ENCODE data around the gene REEP3. TPM values are rescaled to one million over a fixed set of nuclear protein-coding genes. Genes with fewer than 3 reads are reported as not detected.

REEP3 gene
- total RNA-seq, 4 donors from 2014 or later = 22.8 to 36.7 (median 32.1) TPM

DNA sequence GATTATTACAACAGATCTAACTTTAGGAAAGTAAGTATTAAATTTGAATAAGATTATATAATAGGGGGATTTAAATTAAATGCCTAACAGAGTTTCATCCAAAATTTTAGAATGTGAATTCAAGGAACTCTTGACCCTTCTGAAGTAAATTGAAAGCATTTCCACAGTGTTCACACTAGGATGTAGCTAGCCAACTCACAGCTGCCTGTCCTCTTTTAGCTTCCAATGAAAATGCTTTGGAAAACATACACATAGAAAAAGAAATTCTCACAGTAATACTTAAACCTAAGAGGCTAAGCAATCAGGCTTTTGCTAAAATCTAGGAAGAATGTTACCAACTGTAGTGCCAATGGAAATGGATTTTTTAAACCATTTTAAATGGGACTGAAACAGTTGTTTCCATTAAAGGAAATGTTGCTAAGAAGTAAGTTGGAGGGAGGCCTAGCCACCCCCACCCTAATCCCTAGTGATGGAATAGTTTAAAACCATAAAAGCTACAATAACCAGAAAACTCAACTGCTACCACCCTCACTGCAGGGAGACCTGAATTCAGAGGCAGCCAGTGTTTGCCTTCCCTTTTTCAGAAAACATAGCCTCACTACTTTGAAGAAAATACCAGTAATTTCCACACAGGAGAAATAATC lies 58.3 kb downstream of the REEP3 start:
- Histone ChIP-seq H3K36me3 (no peaks in the 10 kb centered on the region), H3K27ac (peak overlapping the region in 1 of 4 donors; percentile 27), H3K9me3 (no peaks in the 10 kb centered on the region), H3K4me3 (no peak overlapping the region), H3K4me1 (peaks cover 30 to 59% of the 10 kb centered on the region in 2 donors), H3K27me3 (no peaks in the 10 kb centered on the region)
- in situ Hi-C loops (cut with MboI; ENCODE audit: low sequenced_read_pairs in 4 of 4) (no loop called here), intact Hi-C loops (cut with DNase I; ENCODE audit: low total_unique reads) (no loop called here)
- ATAC-seq = no peak
- DNase-seq = no peak
- TF ChIP-seq, protein P1, sequence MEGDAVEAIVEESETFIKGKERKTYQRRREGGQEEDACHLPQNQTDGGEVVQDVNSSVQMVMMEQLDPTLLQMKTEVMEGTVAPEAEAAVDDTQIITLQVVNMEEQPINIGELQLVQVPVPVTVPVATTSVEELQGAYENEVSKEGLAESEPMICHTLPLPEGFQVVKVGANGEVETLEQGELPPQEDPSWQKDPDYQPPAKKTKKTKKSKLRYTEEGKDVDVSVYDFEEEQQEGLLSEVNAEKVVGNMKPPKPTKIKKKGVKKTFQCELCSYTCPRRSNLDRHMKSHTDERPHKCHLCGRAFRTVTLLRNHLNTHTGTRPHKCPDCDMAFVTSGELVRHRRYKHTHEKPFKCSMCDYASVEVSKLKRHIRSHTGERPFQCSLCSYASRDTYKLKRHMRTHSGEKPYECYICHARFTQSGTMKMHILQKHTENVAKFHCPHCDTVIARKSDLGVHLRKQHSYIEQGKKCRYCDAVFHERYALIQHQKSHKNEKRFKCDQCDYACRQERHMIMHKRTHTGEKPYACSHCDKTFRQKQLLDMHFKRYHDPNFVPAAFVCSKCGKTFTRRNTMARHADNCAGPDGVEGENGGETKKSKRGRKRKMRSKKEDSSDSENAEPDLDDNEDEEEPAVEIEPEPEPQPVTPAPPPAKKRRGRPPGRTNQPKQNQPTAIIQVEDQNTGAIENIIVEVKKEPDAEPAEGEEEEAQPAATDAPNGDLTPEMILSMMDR (IDR thresholded peaks at IDR 0.05 in 4 of 5, conservative IDR thresholded peaks at IDR 0.05 in 1 of 5) = no peak
- no peak for TF ChIP-seq POLR2A (IDR thresholded peaks at IDR 0.05)

DNA sequence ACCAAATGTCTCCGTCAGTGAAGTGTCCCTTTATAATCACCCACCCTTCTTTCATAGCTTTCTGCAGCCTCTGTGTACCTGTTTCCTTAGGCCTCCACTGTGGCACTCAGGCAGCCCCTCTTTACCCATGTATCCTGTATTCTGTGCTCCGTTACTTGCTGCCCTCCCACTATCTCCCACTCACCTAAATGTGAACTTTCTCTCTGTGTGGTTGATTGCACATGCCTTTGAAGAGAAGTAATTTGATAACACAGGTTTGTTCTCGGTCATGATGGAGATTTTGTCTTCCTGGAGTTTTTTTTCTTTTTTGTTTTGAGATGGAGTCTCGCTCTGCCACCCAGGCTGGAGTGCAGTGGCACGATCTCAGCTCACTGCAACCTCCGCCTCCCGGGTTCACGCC lies 61.5 kb downstream of the REEP3 start:
- in situ Hi-C loops (cut with MboI; ENCODE audit: low sequenced_read_pairs in 4 of 4) = no loop called here
- no peak for ATAC-seq
- DNase-seq = no peak

DNA sequence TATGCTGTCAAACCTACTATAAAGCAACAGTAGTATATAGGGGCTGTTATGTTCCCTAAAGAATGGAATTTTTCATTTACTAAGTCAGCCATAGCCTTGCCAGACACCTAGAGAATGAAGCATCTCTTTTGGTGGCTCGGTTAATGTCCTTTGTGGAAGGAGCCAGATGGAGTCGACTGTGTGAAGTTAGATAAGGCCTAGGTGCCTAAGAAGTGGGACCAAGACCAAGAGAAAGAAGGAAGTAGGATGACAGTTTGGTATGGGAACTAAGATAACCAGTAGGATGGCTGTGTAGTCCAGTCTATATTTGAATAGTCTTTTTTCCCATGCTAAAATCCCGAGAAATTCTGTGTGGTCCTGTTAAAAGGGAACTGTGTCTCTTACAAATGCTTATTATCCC lies 62.2 kb downstream of the REEP3 start:
- H3K4me3 ChIP-seq = no peak overlapping the region
- H3K4me1 ChIP-seq = peaks cover 49 to 50% of the 10 kb centered on the region in 2 donors
- intact Hi-C loops (cut with DNase I; ENCODE audit: low total_unique reads) (no loop called here), in situ Hi-C loops (cut with MboI; ENCODE audit: low sequenced_read_pairs in 4 of 4) (no loop called here)
- H3K36me3 ChIP-seq = no peaks in the 10 kb centered on the region
- TF ChIP-seq POLR2A (IDR thresholded peaks at IDR 0.05) = no peak
- TF ChIP-seq, protein P1 (IDR thresholded peaks at IDR 0.05 in 4 of 5, conservative IDR thresholded peaks at IDR 0.05 in 1 of 5) = no peak
- DNase-seq (no peak), ATAC-seq (no peak)
- no peaks in the 10 kb centered on the region for H3K27me3 ChIP-seq
- peak overlapping the region; percentile 13 to 63 (median 39) for H3K27ac ChIP-seq
- no peaks in the 10 kb centered on the region for H3K9me3 ChIP-seq

More for the DNA sequence above, 61.5 kb downstream of the REEP3 start:
- Histone ChIP-seq H3K9me3 (no peaks in the 10 kb centered on the region), H3K4me3 (no peak overlapping the region), H3K27ac (no peak overlapping the region), H3K4me1 (peaks cover 48 to 51% of the 10 kb centered on the region in 2 donors), H3K27me3 (no peaks in the 10 kb centered on the region), H3K36me3 (no peaks in the 10 kb centered on the region)
- no peak for TF ChIP-seq POLR2A (IDR thresholded peaks at IDR 0.05)
- TF ChIP-seq, protein P1 (IDR thresholded peaks at IDR 0.05 in 4 of 5, conservative IDR thresholded peaks at IDR 0.05 in 1 of 5) = no peak
- intact Hi-C loops (cut with DNase I; ENCODE audit: low total_unique reads) = no loop called here

DNA sequence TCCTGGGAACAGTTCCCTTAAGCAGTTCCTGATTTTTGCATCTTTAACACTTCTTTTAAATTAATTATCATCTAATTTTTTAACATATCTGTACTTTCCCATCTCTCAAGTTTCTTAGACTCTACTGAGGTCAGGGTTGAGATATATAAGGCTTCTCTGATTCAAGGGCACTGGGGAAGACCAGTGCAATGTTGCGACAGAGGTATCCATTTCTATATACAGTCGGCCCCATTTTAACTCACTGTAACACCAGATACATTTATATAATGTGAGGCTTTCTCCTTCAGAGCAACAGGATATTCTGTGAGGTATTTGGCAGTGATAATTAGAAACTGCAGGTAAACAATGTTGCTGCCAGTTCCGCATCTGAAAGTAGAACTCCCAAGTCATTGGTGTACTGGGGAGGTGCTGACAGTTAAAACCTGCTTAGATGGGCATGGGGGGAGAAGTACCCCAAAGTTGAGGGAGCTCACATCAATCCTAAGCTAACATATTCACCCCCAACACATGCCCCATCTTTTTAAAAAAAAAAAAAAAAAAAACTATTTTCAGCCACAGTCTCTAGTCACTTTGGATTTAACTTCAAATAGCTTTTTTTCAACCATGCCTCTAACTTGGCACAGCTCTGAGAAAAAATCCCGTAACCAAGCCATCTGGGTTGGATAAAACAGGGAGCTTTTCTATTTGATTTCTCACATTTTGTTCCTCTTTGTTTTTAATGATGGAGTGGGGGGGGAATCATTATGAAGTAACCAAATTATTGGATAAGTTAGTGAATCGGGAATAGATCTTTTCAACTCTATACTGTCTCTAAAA lies 62.9 kb downstream of the REEP3 start:
- no peak overlapping the region for H3K4me3 ChIP-seq
- no peak for DNase-seq
- H3K9me3 ChIP-seq = no peaks in the 10 kb centered on the region
- H3K27ac ChIP-seq = peak overlapping the region; percentile 13 to 63 (median 39)
- no peak for TF ChIP-seq POLR2A (IDR thresholded peaks at IDR 0.05)
- TF ChIP-seq, protein P1 (IDR thresholded peaks at IDR 0.05 in 4 of 5, conservative IDR thresholded peaks at IDR 0.05 in 1 of 5) = no peak
- ATAC-seq = peak; percentile 81
- H3K36me3 ChIP-seq = no peaks in the 10 kb centered on the region
- H3K27me3 ChIP-seq = no peaks in the 10 kb centered on the region
- intact Hi-C loops (cut with DNase I; ENCODE audit: low total_unique reads) (no loop called here), in situ Hi-C loops (cut with MboI; ENCODE audit: low sequenced_read_pairs in 4 of 4) (no loop called here)
- peaks cover 55% of the 10 kb centered on the region in 2 donors for H3K4me1 ChIP-seq
